ENCODE results near the gene OTUB1.

OTUB1 gene

DNA sequence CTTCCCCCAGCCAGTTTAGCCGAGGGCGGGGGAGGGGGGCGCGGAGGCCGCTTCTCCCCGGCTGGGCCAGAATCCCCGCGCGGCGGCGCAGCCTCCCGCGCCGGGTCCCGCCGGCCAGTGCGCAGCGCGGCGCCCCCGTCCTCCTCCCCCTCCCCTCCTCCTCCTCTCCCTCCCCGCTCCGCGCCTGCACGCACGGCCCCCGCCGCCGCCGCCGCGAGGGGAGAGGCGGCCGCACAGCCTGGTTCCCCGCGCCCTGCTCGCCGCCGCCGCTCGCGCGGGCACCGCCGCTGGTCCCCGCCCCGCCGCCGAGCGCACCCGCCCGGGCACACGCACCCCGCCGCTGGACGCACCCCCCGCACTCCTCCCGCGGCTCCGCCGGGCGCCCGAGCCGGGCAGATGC is 49.3 kb downstream of the OTUB1 start, which contains the start of gene FLRT1:
FLRT1 (plus strand) TSS at position 356 of the 400 bp plus-strand sequence. CDS start 80,337 bp downstream, outside the sequence.
- Histone ChIP-seq H3K4me1 (ENCODE audit: control insufficient read depth, insufficient read depth, low read depth, low read length) (peaks cover 31% of the 10 kb centered on the region), H3K14ac (ENCODE audit: low read length in 2 of 2) (no peak within 1 kb of the TSS), H3K36me3 (ENCODE audit: control insufficient read depth in 1 of 2, insufficient read depth in 2 of 2, low read depth in 1 of 2, low read length in 2 of 2) (no peaks in the 10 kb centered on the region), H3K9ac (ENCODE audit: low read length) (no peak within 1 kb of the TSS), H3K4ac (ENCODE audit: low read depth in 1 of 2, low read length in 2 of 2) (no peak within 1 kb of the TSS), H2AK5ac (ENCODE audit: low read length, severe bottlenecking) (no peak within 1 kb of the TSS), H3K9me3 (ENCODE audit: control insufficient read depth, low read length) (no peaks in the 10 kb centered on the region), H4K8ac (ENCODE audit: low read length) (no peak within 1 kb of the TSS), H2BK12ac (ENCODE audit: low read length in 2 of 2) (no peak within 1 kb of the TSS), H3K79me1 (replicated peaks; ENCODE audit: low read length, poor library complexity, severe bottlenecking) (no peaks in the 10 kb centered on the region), H3K4me3 (ENCODE audit: insufficient read depth in 1 of 2, low read depth in 1 of 2, low read length in 2 of 2) (peak within 1 kb of the TSS; percentile 29 to 63), H4K91ac (ENCODE audit: low read length) (no peak within 1 kb of the TSS), H3K27ac (ENCODE audit: low read length, poor library complexity, severe bottlenecking) (no peak within 1 kb of the TSS), H3K27me3 (ENCODE audit: control insufficient read depth in 1 of 2, insufficient read depth in 1 of 2, low read length in 2 of 2) (peaks cover 53 to 64% of the 10 kb centered on the region in 2 experiments), H2BK120ac (ENCODE audit: low read depth, low read length) (peak within 1 kb of the TSS; percentile 30), H2BK15ac (ENCODE audit: low read depth, poor library complexity, severe bottlenecking) (no peak within 1 kb of the TSS), H2BK5ac (ENCODE audit: low read depth, low read length, poor library complexity, severe bottlenecking) (no peak within 1 kb of the TSS), H2AFZ (ENCODE audit: low read depth, low read length) (no peak within 1 kb of the TSS), H3K4me2 (ENCODE audit: low read length, poor library complexity, severe bottlenecking) (peak within 1 kb of the TSS; percentile 92), H3K23ac (ENCODE audit: low read length in 2 of 2) (peak within 1 kb of the TSS in 1 of 2 experiments; percentile 26), H3K18ac (ENCODE audit: low read depth in 1 of 2, low read length in 2 of 2) (no peak within 1 kb of the TSS)
- DNase-seq = no peak
- 0% methylated on average over 13 of the region's 64 CpGs for WGBS

DNA sequence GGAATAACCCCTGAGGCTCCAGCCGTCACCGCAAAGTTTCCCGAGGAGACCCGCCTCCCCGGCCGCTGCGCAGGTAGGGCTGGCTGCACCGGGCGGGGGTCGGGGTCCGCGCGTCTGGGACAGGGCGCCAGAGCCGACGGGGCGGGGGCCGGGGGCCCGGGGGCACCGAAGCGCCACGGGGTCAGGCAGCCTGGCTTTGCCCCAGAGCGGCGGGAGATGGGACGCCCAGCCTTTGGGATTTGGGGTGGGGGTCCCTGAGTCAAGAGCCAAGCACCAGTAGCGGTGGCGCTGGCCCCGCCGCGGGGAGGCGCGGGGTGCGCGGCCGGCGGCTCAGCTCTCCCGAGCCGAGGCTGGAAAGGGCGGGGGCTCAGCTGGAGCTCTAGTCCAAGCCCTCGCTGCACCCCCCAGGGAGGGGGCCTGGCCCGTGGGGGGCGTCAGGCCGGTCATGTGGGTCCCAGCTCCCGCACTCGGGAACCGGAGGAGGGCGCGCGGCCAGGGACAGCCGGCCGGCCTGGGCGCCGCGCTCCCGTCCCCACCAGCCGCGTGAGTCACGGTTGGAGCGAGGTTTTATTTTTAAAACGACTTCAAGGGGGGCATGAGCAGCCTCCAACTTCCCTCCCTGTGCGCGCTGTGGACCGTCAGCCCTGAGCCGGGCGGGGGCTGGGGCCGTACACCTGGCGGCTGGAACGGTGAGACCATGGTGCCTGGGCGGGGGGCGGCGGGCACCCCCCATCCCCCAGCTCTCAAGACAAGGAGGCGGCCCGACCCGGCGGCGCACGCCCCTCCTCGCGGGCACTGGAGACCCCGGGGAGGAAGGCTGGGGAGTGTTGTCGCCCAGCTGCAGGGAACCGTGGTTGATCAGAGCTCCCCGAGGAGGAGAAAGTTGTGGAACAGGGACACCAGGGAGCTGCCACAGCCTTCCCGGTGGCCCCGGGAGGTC is 50.1 kb downstream of the OTUB1 start:
- Histone ChIP-seq H3K4me2 (ENCODE audit: low read length, poor library complexity, severe bottlenecking) (peak overlapping the region; percentile 92), H3K79me1 (replicated peaks; ENCODE audit: low read length, poor library complexity, severe bottlenecking) (no peaks in the 10 kb centered on the region), H3K4me1 (ENCODE audit: control insufficient read depth, insufficient read depth, low read depth, low read length) (peaks cover 31% of the 10 kb centered on the region), H4K91ac (ENCODE audit: low read length) (no peak overlapping the region), H3K36me3 (ENCODE audit: control insufficient read depth in 1 of 2, insufficient read depth in 2 of 2, low read depth in 1 of 2, low read length in 2 of 2) (no peaks in the 10 kb centered on the region), H3K9ac (ENCODE audit: low read length) (no peak overlapping the region), H3K27me3 (ENCODE audit: control insufficient read depth in 1 of 2, insufficient read depth in 1 of 2, low read length in 2 of 2) (peaks cover 48 to 66% of the 10 kb centered on the region in 2 experiments), H2BK120ac (ENCODE audit: low read depth, low read length) (peak overlapping the region; percentile 30), H3K4ac (ENCODE audit: low read depth in 1 of 2, low read length in 2 of 2) (no peak overlapping the region), H3K27ac (ENCODE audit: low read length, poor library complexity, severe bottlenecking) (no peak overlapping the region), H2AK5ac (ENCODE audit: low read length, severe bottlenecking) (no peak overlapping the region), H3K9me3 (ENCODE audit: control insufficient read depth, low read length) (no peaks in the 10 kb centered on the region), H4K8ac (ENCODE audit: low read length) (no peak overlapping the region), H3K4me3 (ENCODE audit: insufficient read depth in 1 of 2, low read depth in 1 of 2, low read length in 2 of 2) (peak overlapping the region; percentile 29 to 63), H2AFZ (ENCODE audit: low read depth, low read length) (no peak overlapping the region), H2BK15ac (ENCODE audit: low read depth, poor library complexity, severe bottlenecking) (no peak overlapping the region), H3K14ac (ENCODE audit: low read length in 2 of 2) (no peak overlapping the region), H2BK12ac (ENCODE audit: low read length in 2 of 2) (no peak overlapping the region), H3K18ac (ENCODE audit: low read depth in 1 of 2, low read length in 2 of 2) (no peak overlapping the region), H3K23ac (ENCODE audit: low read length in 2 of 2) (peak overlapping the region in 1 of 2 experiments; percentile 26), H2BK5ac (ENCODE audit: low read depth, low read length, poor library complexity, severe bottlenecking) (no peak overlapping the region)
- peak; percentile 54 for DNase-seq
- 3% methylated on average over 61 of the region's 85 CpGs for WGBS

DNA sequence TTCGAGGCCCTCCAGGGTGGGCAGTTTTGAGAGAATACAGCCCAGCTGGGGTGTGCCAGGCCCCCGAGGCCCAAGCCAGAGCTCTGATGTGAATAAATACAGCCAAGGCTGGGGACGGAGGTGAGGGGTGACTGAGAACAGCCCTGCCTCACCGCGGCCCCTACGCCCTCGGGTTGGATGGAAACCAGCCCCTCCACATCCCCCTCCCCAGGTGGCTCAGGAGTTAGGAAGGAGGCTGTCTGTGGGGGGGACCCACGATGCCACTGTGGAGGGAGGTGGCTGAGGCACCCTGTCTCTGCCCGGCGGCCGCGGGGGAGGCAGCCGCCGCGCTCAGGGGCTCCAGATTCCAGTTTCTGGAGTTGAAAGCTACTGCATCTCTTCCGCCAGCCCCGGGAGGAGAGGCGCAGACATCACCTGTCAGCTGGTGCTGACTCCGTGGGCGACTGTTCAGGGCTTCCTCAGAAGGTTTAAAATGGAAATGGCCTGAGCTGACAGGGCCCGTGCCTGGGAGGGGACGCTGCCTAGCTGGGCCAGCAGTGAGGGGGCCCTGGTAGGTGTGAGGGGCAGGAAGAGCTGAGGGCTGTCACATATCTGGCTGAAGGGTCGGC is 50.9 kb downstream of the OTUB1 start:
- H4K8ac ChIP-seq (ENCODE audit: low read length) = no peak overlapping the region
- H2BK12ac ChIP-seq (ENCODE audit: low read length in 2 of 2) = no peak overlapping the region
- no peak overlapping the region for H3K27ac ChIP-seq (ENCODE audit: low read length, poor library complexity, severe bottlenecking)
- H2AFZ ChIP-seq (ENCODE audit: low read depth, low read length) = no peak overlapping the region
- H3K9ac ChIP-seq (ENCODE audit: low read length) = no peak overlapping the region
- 29% methylated on average over 18 of the region's 23 CpGs for WGBS
- no peak overlapping the region for H2BK120ac ChIP-seq (ENCODE audit: low read depth, low read length)
- H3K4me1 ChIP-seq (ENCODE audit: control insufficient read depth, insufficient read depth, low read depth, low read length) = peaks cover 25% of the 10 kb centered on the region
- H3K4ac ChIP-seq (ENCODE audit: low read depth in 1 of 2, low read length in 2 of 2) = no peak overlapping the region
- H2BK5ac ChIP-seq (ENCODE audit: low read depth, low read length, poor library complexity, severe bottlenecking) = no peak overlapping the region
- no peak overlapping the region for H3K4me3 ChIP-seq (ENCODE audit: insufficient read depth in 1 of 2, low read depth in 1 of 2, low read length in 2 of 2)
- H3K79me1 ChIP-seq (replicated peaks; ENCODE audit: low read length, poor library complexity, severe bottlenecking) = no peaks in the 10 kb centered on the region
- H3K23ac ChIP-seq (ENCODE audit: low read length in 2 of 2) = peak overlapping the region in 1 of 2 experiments; percentile 26
- peaks cover 47 to 66% of the 10 kb centered on the region in 2 experiments for H3K27me3 ChIP-seq (ENCODE audit: control insufficient read depth in 1 of 2, insufficient read depth in 1 of 2, low read length in 2 of 2)
- peak overlapping the region; percentile 92 for H3K4me2 ChIP-seq (ENCODE audit: low read length, poor library complexity, severe bottlenecking)
- H3K14ac ChIP-seq (ENCODE audit: low read length in 2 of 2) = no peak overlapping the region
- no peaks in the 10 kb centered on the region for H3K9me3 ChIP-seq (ENCODE audit: control insufficient read depth, low read length)
- DNase-seq = no peak
- no peak overlapping the region for H2AK5ac ChIP-seq (ENCODE audit: low read length, severe bottlenecking)
- no peak overlapping the region for H4K91ac ChIP-seq (ENCODE audit: low read length)
- H2BK15ac ChIP-seq (ENCODE audit: low read depth, poor library complexity, severe bottlenecking) = no peak overlapping the region
- H3K36me3 ChIP-seq (ENCODE audit: control insufficient read depth in 1 of 2, insufficient read depth in 2 of 2, low read depth in 1 of 2, low read length in 2 of 2) = no peaks in the 10 kb centered on the region
- no peak overlapping the region for H3K18ac ChIP-seq (ENCODE audit: low read depth in 1 of 2, low read length in 2 of 2)

DNA sequence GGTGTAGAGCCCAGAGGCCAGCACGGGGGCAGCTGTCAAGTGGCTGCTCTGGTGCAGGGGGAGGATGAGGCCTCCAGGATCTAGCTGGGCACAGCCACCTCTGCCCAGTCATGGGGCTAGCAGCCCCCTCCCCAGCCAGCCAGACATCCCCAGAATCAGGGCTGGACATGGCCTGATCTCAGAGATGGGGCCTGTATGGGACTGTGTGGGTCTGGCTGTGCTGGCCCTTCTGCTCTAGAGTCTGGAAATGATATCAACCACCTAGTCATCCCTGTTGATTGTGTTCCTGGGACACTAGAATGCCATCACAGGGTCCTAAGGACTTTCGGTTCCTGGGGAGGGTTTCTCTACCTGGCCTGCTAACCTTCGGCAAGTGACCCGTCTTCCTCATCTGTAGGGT is 52.3 kb downstream of the OTUB1 start:
- H2BK5ac ChIP-seq (ENCODE audit: low read depth, low read length, poor library complexity, severe bottlenecking) = no peak overlapping the region
- no peak overlapping the region for H3K4ac ChIP-seq (ENCODE audit: low read depth in 1 of 2, low read length in 2 of 2)

More for the DNA sequence above, 52.3 kb downstream of the OTUB1 start:
- H3K4me2 ChIP-seq (ENCODE audit: low read length, poor library complexity, severe bottlenecking) = no peak overlapping the region
- H2BK12ac ChIP-seq (ENCODE audit: low read length in 2 of 2) = no peak overlapping the region
- H4K91ac ChIP-seq (ENCODE audit: low read length) = no peak overlapping the region
- H2AK5ac ChIP-seq (ENCODE audit: low read length, severe bottlenecking) = no peak overlapping the region
- H3K14ac ChIP-seq (ENCODE audit: low read length in 2 of 2) = no peak overlapping the region
- no peak overlapping the region for H3K23ac ChIP-seq (ENCODE audit: low read length in 2 of 2)
- H3K4me3 ChIP-seq (ENCODE audit: insufficient read depth in 1 of 2, low read depth in 1 of 2, low read length in 2 of 2) = no peak overlapping the region
- H3K36me3 ChIP-seq (ENCODE audit: control insufficient read depth in 1 of 2, insufficient read depth in 2 of 2, low read depth in 1 of 2, low read length in 2 of 2) = no peaks in the 10 kb centered on the region
- H3K27me3 ChIP-seq (ENCODE audit: control insufficient read depth in 1 of 2, insufficient read depth in 1 of 2, low read length in 2 of 2) = peaks cover 36 to 66% of the 10 kb centered on the region in 2 experiments
- no peaks in the 10 kb centered on the region for H3K9me3 ChIP-seq (ENCODE audit: control insufficient read depth, low read length)
- DNase-seq = no peak
- H3K18ac ChIP-seq (ENCODE audit: low read depth in 1 of 2, low read length in 2 of 2) = no peak overlapping the region
- no peak overlapping the region for H2AFZ ChIP-seq (ENCODE audit: low read depth, low read length)
- no peak overlapping the region for H2BK15ac ChIP-seq (ENCODE audit: low read depth, poor library complexity, severe bottlenecking)
- H2BK120ac ChIP-seq (ENCODE audit: low read depth, low read length) = no peak overlapping the region
- H3K4me1 ChIP-seq (ENCODE audit: control insufficient read depth, insufficient read depth, low read depth, low read length) = peaks cover 18% of the 10 kb centered on the region
- H3K9ac ChIP-seq (ENCODE audit: low read length) = no peak overlapping the region
- H4K8ac ChIP-seq (ENCODE audit: low read length) = no peak overlapping the region
- no peak overlapping the region for H3K27ac ChIP-seq (ENCODE audit: low read length, poor library complexity, severe bottlenecking)
- WGBS = 89% methylated on average over 4 of the region's 4 CpGs
- no peaks in the 10 kb centered on the region for H3K79me1 ChIP-seq (replicated peaks; ENCODE audit: low read length, poor library complexity, severe bottlenecking)

Measured in mesenchymal stem cell (in vitro differentiated cells and primary cell).